ENCODE data around the gene ARMS2.

DNA sequence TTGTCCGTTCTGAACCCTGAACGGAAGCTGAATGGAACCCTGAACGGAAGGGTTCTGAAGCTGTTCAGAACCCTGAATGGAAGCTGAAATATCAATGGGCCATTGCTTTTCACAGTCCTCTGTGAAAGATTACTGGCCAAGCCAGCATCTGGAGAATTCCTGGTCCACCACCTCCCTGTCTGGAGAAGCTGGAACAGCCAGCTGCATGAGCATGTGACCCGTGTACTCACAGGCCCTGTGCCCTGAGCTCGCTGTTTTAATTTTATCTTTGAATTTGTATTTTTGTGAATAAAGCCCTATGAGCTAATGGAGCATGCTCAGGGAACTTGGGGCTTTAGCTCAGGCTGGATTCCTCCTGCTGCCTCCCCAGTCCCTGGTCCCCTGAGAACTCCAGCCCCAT is 44.1 kb downstream of the ARMS2 start:
- TF ChIP-seq, protein P1, sequence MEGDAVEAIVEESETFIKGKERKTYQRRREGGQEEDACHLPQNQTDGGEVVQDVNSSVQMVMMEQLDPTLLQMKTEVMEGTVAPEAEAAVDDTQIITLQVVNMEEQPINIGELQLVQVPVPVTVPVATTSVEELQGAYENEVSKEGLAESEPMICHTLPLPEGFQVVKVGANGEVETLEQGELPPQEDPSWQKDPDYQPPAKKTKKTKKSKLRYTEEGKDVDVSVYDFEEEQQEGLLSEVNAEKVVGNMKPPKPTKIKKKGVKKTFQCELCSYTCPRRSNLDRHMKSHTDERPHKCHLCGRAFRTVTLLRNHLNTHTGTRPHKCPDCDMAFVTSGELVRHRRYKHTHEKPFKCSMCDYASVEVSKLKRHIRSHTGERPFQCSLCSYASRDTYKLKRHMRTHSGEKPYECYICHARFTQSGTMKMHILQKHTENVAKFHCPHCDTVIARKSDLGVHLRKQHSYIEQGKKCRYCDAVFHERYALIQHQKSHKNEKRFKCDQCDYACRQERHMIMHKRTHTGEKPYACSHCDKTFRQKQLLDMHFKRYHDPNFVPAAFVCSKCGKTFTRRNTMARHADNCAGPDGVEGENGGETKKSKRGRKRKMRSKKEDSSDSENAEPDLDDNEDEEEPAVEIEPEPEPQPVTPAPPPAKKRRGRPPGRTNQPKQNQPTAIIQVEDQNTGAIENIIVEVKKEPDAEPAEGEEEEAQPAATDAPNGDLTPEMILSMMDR (IDR thresholded peaks at IDR 0.05), result no peak
- no peak for TF ChIP-seq POLR2A (IDR thresholded peaks at IDR 0.05)

Data from right lobe of liver (tissue), 4 donors.